HS-5 (cell line): ENCODE results near the gene UGT1A8.
"Not testable (repeated sequence)": the region's sequence is repeated elsewhere in the genome, so short reads cannot be mapped to it uniquely, and the experiment has no call there.

Experiments used
- DNase-seq: peaks from one replicate; pipeline ENCODE4 v3.0.0-alpha.2; 2012; ENCODE audit warnings: low read depth

UGT1A8 gene

DNA sequence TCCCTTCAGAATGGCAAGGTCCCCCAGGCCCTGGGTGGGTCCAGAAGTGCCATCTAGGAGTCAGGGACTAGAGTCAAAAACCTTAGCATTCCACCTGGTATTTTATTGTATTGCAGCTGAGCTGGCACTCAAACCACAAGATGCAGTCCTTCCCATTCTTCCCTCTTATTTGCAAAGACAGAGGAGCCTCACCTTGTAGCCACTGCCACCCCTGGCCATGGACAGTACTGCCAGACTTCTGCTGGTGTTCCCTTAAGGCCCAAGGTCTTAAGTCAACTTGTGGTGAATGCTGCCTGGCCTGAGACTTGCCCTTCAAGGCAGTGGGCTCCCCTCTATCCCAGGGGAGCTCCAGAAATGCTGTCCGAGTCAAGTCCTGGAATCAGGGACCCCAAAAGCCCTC is 25.7 kb downstream of the UGT1A8 start:
- no peak for DNase-seq

DNA sequence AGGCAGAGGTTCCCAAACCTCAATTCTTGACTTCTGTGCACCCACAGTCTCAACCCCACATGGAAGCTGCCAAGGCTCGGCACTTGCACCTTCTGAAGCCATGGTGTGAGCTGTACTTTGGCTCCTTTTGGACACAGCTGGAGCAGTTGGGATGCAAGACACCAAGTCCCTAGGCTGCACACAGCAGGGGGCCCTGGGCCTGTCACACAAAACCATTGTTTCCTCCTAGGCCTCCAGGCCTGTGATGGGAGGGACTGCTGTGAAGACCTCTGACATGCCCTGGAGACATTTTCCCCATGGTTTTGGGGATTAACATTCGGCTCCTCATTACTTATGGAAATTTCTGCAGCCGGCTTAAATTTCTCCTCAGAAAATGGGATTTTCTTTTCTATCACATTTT is 28.6 kb downstream of the UGT1A8 start:
- DNase-seq = not testable (repeated sequence)

DNA sequence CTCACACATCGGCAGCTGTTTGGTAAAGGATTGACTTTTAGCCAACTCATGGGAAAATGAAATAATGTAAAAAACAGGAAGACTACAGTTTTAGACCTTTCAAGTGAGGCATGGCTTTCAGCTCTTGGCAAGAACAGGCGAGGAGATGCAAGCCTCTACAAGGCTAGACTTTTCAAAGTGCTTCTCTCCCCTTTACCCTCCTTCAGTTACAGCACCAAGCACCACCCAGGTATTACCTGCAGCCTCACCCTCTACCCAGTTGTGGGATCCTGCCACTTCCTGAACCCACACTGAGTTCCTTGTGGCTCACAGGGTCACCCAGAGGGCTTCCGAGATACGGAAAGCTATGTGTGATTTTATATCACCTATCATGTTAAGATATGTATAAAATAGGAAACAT is 33.5 kb downstream of the UGT1A8 start:
- no peak for DNase-seq

DNA sequence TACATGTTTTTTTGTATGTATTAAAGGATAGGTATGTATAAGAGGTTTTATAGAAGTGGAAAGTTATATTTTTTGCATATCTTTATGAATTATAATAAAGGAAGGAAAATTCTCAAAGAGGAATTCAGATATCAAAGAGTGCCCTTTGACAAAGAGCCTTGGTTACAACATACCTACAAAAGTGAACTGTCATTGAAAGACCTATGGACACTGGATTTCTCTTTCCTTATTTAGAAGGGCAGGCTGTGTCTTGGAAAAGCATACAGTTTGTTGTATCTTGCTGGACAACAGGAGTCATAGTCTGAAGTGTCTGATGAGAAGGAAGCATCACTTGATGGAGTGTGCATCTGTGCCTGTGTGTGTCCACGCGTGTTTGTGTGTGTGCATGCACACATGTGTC is 34.0 kb downstream of the UGT1A8 start:
- DNase-seq = no peak

DNA sequence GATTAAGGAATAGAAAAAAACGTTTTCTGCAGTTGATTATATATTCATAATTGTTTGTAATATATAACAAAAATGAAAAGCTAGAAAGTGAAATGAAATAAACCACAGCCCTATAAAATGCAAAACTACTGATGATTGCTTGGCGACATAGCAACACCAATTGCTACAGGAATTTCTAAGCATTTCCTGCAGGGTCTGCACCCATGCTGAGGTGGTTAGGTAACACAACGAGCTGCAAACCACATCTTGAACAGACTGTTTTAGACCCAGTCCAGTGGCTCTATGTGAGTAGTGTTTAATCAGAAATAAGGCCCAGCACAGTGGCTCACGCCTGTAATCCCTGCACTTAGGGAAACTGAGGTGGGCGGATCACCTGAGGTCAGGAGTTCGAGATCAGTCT is 37.1 kb downstream of the UGT1A8 start:
- DNase-seq = no peak

DNA sequence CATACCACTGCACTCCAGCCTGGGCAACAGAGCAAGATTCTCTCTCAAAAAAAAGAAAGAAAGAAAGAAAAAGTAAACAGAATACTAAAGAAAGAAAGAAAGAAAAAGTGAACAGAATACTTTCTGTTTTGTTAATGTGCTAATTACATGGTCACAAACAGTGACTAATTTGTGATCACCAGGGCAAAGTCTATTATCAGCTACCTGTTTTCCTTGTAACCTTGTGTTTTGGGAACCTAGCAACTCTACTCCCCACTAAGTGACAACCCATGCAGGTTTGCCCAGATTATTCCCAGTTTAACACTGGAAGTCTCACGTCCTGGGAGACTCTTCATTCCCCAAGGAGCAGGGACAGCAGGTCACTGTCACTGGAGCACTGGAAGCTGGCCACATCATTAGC is 37.6 kb downstream of the UGT1A8 start:
- DNase-seq = no peak

DNA sequence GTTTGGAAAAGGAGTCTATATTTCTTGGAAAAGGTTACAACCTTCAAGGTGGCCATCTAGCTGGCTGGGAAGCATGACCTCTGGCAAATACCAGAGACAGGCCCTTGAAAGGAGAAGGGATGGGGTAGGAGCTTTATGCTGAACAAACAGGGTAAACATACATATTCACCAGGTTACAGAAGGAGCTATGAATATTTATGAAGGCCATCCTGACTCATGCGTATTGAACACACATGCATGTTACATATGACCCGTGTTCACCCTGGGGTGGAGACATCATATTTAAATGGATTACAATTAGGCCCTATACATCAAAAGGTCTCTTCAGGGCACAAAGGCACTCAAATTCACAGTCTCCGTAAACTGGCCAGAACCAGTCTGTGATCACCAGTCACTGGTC is 38.5 kb downstream of the UGT1A8 start:
- DNase-seq = not testable (repeated sequence)

DNA sequence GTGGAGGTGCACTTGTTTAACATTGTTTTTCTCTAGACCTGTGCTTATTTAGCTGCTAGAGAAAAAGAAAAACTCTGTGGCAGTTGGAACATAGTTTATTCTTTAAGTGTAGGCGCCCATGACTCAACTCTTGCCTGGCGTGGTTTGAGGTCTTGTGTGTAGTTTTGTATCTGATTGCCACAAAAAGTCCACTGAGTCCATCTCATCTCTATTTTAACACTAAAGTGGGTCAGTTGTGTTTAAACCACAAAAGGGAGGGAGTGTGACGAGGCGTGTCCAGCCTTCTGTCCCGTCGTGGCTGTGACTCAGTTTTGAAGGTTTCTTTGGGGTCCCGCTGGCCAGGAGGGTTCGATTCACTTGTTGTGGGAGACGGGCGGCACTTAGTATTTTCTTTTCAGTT is 39.0 kb downstream of the UGT1A8 start:
- DNase-seq = no peak

DNA sequence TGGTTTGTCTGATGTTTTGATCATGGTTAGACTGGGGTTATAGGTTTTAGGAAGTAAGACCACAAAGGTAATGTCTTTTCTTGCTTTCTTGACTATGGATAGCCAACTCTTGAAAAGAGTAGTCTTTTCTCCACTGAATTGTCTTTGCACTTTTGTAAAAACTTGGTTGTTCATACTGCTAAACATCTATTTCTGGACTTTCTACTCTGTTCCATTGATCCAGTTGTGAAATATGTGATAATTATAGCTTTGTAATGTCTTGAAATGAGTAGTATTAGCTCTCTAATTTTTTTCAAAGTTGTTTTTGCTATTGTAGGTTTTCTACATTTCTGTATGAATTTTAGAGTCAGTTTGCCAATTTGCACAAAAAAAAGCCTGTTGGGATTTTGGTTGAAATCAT is 41.2 kb downstream of the UGT1A8 start:
- DNase-seq = no peak

DNA sequence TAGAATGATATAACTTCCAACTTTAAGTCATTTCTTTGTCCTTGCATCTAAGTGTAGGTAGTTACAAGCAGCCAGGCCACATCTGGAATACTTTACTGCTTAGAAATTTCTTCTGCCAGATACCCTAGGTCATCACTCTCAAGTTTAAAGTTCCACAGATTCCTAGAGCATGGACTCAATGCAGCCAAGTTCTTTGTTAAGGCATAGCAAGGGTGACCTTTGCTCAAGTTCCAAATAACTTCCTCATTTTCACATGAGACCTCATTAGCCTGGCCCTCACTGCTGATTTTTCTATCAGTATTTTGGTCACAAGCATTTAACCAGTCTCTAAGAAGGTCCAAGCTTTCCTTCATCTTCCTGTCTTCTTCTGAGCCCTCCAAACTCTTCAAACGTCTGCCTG is 46.5 kb downstream of the UGT1A8 start:
- no peak for DNase-seq

DNA sequence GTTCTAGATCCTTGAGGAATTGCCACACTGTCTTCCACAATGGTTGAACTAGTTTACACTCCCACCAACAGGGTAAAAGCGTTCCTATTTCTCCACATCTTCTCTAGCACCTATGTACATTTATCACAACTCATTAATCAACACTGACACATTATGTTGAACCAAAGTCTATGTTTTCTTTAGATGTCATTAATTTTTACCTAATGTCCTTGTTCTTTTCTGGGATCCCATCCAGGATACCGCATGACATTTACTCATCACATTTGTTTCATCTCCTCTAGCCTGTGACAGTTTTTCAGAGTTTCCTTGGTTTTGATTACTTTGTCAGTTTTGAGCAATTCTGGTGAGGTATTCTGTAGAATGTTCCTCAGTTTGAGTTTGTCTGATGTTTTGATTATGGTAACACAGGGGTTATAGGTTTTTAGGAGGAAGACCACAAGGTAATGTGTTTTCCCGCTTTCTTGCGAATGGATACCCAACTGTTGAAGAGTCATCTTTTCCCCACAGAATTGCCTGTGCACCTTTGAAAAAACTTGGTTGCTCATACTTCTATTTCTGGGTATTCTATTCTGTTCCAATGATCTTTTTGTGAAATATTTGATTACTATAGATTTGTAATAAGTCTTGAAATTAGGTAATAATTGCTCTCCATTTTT is 51.3 kb downstream of the UGT1A8 start:
- no peak for DNase-seq

DNA sequence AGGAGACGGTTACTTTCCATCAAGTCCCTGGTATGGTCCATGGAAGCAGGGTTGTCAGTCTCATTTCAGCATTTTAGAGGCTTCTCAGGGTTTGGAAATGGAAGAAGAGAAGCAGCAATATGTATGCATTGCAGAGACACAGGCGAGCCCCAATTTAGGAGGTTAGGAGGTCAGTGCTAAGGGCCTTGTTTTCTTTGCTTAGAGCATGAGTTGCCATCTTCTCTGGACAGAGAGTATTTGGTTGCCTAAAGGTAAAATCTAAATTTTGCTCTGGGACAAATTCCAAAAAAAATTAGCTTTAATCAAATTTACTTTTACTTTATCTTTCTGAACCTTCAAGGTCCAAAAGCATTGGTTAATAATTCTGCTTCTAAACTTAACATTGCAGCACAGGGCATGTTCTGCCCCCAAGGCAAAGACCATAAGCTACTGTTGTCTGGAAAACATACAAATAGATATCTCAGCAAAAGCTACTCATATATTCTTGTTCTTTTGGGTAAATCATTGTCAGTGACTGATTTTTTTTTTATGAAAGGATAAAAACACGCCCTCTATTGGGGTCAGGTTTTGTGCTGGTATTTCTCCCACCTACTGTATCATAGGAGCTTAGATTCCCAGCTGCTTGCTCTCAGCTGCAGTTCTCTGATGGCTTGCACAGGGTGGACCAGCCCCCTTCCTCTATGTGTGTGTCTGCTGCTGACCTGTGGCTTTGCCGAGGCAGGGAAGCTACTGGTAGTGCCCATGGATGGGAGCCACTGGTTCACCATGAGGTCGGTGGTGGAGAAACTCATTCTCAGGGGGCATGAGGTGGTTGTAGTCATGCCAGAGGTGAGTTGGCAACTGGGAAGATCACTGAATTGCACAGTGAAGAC is 54.1 kb downstream of the UGT1A8 start, which contains the start of gene UGT1A9:
UGT1A9 (plus strand) TSS at position 609 of the 872 bp plus-strand sequence; CDS start at position 646, 37 bp downstream.
- DNase-seq = no peak

DNA sequence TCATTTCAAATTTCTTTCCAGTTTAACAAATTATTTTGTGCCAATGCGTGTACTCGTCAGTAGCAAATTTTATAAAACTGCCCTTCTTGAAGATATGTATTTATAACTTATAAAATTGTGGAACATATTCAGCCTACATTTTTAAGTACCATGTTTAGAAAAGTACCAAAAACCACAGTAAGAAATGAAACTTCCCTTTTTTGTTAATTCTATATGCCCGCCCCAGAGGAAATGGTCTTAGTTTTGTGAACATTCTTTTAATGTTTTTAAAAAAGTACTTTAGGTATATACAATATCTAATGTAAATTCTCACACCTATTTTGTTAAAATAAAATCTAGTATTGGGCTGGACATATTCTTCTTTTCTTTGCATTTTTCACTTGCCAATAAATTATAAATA is 55.5 kb downstream of the UGT1A8 start:
- DNase-seq = no peak

DNA sequence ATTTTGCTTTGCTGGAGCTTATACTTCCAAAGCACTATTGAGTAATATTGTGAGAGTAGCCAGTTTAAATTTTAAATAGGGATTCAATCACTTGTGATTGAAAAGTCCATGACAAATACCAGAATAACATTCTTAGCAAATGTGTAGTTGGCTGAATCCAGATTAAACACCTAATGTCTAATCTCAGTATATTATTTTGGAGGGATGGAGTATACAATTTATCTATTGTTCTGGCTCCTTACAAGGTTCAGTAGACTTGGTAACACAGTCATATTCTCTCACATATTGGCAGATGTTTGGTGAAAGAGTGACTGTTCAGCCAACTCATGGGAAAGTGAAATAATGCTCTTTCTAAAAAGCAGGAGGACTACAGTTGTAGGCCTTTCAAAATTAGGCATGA is 56.5 kb downstream of the UGT1A8 start:
- no peak for DNase-seq

DNA sequence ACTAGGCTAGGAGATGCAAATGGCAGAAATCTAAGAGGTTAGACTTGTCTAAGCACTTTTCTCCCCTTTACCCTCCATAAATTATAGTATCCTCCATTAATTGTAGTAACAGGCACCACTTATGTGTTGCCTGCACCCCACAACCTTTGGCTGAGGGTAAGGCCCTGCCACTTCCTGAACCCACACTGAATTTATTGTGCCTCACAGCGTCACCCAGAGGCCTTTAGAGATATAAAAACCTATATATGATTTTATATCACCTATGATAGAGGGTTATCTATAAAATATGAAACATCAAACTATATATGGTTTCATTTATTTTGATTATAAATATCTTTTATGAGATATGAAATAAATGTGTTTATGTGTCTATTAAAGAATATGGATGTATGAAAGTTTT is 56.9 kb downstream of the UGT1A8 start:
- no peak for DNase-seq

DNA sequence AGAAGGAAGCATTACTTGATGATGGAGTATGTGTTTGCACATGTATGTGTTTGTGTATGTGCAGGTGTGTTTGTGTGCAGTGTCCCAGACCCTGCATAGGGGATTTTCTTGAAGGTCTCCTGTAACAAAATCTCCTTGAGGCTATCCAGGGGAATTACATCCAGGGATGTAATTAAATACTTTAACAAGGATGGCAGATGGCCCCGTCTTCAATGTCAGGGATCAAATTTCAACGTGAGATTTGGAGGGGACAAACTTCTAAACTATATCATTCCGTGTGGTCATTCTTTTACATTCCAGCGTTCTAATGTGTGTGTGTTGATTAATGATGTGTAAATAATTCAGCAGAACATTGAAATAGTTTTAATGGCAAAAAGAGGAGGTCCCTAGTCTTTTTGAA is 57.6 kb downstream of the UGT1A8 start:
- DNase-seq = no peak

DNA sequence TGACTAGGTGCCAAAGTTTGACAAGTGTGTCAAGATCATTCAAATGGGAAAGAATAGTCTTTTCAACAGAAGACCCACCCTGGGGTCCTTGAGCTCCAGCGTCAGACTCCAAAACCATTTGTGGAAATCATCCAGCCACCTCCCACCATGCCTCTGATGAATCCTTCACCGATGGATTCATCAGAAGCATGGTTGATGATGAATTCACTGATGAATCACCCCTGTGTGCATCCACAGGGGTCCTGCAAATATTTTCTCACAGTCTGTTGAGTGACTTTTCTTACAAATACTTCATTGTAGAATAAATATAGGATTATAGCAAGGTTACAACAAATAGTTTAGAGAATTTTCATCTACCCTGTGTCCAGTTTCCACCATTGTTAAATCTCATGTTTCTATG is 58.6 kb downstream of the UGT1A8 start:
- no peak for DNase-seq

DNA sequence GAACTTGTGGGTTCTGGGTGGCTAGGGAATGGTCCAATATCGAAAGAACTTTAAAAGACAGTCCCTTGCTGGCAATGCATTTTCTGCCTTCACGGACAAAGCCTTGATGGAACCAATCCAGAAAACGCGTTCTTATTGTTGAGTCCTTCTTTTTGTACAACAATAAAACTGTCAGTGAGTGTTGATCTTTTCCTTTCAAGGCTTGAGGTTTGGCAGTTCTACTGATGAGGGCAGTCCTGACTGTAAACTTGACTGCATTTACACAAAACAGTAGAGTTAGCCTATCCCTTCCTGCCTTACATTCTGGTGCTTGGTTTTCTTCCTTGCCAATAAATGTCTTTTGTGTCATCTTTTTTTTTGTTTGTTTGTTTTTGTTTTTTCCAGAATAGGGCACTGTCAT is 61.8 kb downstream of the UGT1A8 start:
- DNase-seq = no peak

DNA sequence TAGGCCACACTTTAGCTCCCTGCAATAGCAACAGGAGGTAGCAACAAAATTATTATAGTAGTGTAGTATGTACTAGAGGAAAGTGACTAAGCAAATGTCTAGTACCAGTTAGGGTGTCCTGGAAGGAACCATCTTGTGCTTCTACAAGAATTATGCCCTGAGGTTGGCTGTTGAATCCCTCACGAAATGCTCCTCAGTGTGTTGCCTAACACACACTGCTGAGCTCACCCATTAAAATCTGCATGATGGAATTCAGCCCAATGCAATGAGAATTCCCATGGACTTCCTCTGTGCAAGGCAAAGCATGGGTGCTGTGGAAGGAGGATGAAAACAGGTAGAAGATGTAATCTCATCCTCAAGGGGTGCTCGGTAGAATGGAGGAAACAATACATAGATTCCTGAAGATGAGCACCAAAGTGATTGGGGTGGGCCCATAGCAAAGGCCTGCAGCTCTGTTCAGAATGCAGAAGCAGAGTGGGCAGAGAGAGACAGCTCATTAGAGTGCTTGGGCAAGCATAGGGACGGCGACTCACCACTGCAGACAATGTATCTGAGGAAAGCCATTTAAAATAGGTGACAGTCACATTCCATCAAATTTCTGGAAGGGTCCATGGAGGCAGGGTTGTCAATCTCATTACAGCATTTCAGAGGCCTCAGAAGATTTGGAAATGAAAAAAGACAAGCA is 63.1 kb downstream of the UGT1A8 start:
- DNase-seq = no peak

DNA sequence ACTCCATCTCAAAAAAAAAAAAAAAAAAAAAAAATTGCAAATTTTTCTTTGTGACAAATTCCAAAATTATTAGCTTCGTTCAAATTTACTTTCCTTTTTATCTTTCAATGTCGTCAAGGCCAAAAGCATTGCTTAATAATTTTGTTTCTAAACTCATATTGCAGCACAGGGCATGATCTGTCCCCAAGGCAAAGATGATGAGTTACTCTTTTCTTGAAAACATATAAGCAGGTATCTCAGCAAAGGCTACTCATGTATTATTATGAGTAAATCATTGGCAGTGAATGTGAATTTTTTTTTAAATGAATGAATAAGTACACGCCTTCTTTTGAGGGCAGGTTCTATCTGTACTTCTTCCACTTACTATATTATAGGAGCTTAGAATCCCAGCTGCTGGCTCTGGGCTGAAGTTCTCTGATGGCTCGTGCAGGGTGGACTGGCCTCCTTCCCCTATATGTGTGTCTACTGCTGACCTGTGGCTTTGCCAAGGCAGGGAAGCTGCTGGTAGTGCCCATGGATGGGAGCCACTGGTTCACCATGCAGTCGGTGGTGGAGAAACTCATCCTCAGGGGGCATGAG is 64.2 kb downstream of the UGT1A8 start, which contains the start of gene UGT1A7:
UGT1A7 (plus strand) TSS at position 381 of the 579 bp plus-strand sequence; CDS start at position 418, 37 bp downstream.
- DNase-seq = no peak

DNA sequence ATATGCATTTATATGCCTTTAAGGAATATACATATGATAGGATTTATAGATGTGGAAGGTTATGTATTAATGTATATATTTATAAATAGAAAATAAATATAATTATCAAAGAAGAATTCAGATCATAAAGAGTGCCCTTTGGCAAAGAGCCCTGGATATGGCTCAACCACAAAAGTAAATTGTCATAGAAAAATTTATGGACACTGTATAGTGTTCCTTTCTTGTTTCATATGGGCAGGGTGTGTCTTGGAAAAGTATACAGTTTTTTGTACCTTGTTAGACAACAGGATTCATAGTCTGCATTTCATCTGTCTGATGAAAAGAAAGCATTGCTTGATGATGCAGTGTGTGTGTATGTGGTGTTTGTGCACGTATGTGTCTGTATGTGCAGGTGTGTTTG is 67.2 kb downstream of the UGT1A8 start:
- DNase-seq = no peak

DNA sequence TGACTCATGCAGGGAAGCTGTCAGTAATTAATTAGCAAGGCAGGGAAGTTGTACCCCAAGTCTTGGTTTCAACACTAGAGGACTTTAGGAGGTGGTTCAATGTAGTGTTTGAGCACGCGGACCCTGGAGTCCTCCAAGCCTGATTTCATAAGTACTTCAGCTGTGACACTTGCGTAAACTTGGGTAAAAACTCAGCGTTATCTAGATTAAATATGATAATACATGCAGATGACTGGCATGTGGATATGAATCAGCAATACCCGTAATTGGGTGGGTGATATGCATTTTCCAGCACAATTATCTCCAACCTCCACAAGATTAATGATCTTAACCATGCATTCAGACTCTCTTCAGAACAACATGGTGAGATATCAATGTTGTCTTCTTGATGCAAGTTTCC is 69.5 kb downstream of the UGT1A8 start:
- DNase-seq = no peak

DNA sequence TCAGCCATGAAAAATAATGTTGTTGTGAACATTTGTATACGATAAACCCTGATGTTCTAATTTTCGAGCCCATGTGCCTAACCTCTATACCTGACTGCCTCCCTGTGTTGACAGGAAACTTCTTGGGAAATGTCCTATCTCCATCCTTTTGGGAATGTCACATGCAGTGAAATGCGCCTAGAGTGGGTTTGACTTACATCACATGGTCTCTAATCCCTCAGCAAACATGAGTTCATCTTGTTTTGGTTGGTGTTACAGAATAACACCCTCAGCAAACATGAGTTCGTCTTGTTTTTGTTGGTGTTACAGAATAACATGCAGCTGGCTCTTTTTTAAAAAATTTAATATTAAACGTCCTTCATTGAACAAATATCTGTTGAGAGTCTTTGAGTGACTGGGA is 70.9 kb downstream of the UGT1A8 start:
- no peak for DNase-seq
